ENCODE data around the gene RNF13. TPM values are rescaled to one million over a fixed set of nuclear protein-coding genes. Genes with fewer than 3 reads are reported as not detected.

The RNF13 gene
- total and polyA plus RNA-seq, 2 donors (not counting 3 experiments of a cell fraction or from before 2014, with no cell fraction given): 16.4 to 27.1 TPM

DNA sequence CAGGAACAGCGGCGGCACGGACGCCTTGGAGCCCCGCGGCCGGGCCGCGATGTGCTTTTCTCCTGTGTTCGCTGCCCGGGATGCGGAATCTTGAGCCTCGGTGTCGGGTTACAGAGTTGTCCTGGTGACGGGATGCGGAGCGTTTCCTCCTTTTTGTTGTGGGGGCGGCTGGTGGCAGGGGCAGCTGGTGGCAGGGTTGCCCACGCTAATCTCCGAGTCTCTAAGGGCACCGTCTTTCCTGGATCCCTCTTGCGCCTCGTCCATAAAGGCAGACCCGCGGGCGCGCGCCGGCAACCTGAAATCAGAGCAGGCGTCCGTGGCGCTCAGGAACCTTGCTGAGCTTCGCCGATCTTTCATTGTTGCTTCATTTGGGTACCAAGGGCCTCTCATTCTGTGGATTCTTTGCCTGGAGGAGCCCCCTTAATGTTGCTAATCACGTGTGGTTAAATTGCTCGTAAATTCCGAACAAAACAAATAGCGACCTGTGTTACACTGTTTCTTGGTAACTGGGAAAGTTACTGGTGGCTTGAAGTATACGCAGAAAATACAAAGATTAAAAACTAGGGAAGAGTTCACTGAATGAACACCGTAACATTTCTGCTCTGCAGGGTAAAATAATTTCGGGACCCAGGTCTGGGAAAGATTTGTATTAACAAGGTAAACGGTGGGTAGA is 158.5 kb downstream of the RNF13 start:
- Histone ChIP-seq H4K20me1 (replicated peaks; ENCODE audit: control insufficient read depth, extremely low read depth, insufficient read depth, low read length) (peaks cover 2% of the 10 kb centered on the region), H3K36me3 (ENCODE audit: control insufficient read depth in 2 of 2, extremely low read depth in 1 of 2, insufficient read depth in 2 of 2, low read length in 2 of 2) (peaks cover 0 to 3% of the 10 kb centered on the region in 2 experiments), H3K4me1 (ENCODE audit: control insufficient read depth, extremely low read depth, insufficient read depth, low read length) (peaks cover 27% of the 10 kb centered on the region), H3K4me2 (ENCODE audit: insufficient read depth, low read length) (peak overlapping the region; percentile 94), H3K27me3 (ENCODE audit: control insufficient read depth in 2 of 2, insufficient read depth in 2 of 2, low read length in 2 of 2) (peaks cover 0 to 3% of the 10 kb centered on the region in 2 experiments), H3K27ac (ENCODE audit: insufficient read depth, low read depth, low read length) (peak overlapping the region; percentile 62), H2AFZ (ENCODE audit: low read depth, low read length) (peak overlapping the region; percentile 88), H3K9ac (replicated peaks; ENCODE audit: extremely low read depth, insufficient read depth, low read length) (peak overlapping the region; percentile 62), H3K9me1 (replicated peaks; ENCODE audit: control insufficient read depth, extremely low read depth, insufficient read depth, low read length) (no peaks in the 10 kb centered on the region), H3K9me3 (replicated peaks; ENCODE audit: control insufficient read depth, insufficient read depth, low read length) (no peaks in the 10 kb centered on the region), H3K4me3 (replicated peaks in 1 of 3; ENCODE audit: insufficient read depth in 1 of 3, low read depth in 1 of 3, low read length in 3 of 3) (peak overlapping the region; percentile 60 to 88 (median 62)), H3K79me2 (ENCODE audit: control insufficient read depth, insufficient read depth, low read length) (peaks cover 37% of the 10 kb centered on the region)
- dilution Hi-C loops (cut with MboI; ENCODE audit: extremely low pct_ligation_motif_present, low sequenced_read_pairs): no loop called here
- intact Hi-C loops (cut with micrococcal nuclease): loop anchor here (1.0 to 10.0 kb wide), 5 partner anchors 34 to 1457 kb away; partner anchors contain the start of genes ERICH6 and RNF13
- DNase-seq (ENCODE audit: low read depth, low spot score): peak; percentile 75
- FAIRE-seq: no peak
- BruUV-seq (replicated peaks): TSS peak; percentile 10
- ChIA-PET CTCF (interaction anchor here (0.5 to 3.0 kb wide), 8 partner anchors 16 to 524 kb away, joined by 3 to 14 read pairs (median 3); no protein-coding TSS in a partner anchor), POLR2A (interaction anchor here (1.0 kb wide), 1 partner anchor 10 kb away, joined by 4 read pairs; no protein-coding TSS in a partner anchor)
- TF ChIP-seq POLR2A (IDR thresholded peaks at IDR 0.05; ENCODE audit: low read depth, low read length) (peak; percentile 25), POLR2AphosphoS5 (IDR thresholded peaks at IDR 0.05; ENCODE audit: insufficient read depth, low read depth, low read length) (no peak)

- Histone ChIP-seq H3K27me3 (ENCODE audit: control insufficient read depth in 2 of 2, insufficient read depth in 2 of 2, low read length in 2 of 2) (peaks cover 0 to 3% of the 10 kb centered on the region in 2 experiments), H3K27ac (ENCODE audit: insufficient read depth, low read depth, low read length) (no peak overlapping the region), H3K9me3 (replicated peaks; ENCODE audit: control insufficient read depth, insufficient read depth, low read length) (no peaks in the 10 kb centered on the region), H3K4me2 (ENCODE audit: insufficient read depth, low read length) (no peak overlapping the region), H3K36me3 (ENCODE audit: control insufficient read depth in 2 of 2, extremely low read depth in 1 of 2, insufficient read depth in 2 of 2, low read length in 2 of 2) (no peaks in the 10 kb centered on the region), H3K9me1 (replicated peaks; ENCODE audit: control insufficient read depth, extremely low read depth, insufficient read depth, low read length) (no peaks in the 10 kb centered on the region), H3K4me3 (replicated peaks in 1 of 3; ENCODE audit: insufficient read depth in 1 of 3, low read depth in 1 of 3, low read length in 3 of 3) (no peak overlapping the region), H3K4me1 (ENCODE audit: control insufficient read depth, extremely low read depth, insufficient read depth, low read length) (peaks cover 8% of the 10 kb centered on the region), H3K79me2 (ENCODE audit: control insufficient read depth, insufficient read depth, low read length) (no peaks in the 10 kb centered on the region), H2AFZ (ENCODE audit: low read depth, low read length) (no peak overlapping the region), H3K9ac (replicated peaks; ENCODE audit: extremely low read depth, insufficient read depth, low read length) (no peak overlapping the region), H4K20me1 (replicated peaks; ENCODE audit: control insufficient read depth, extremely low read depth, insufficient read depth, low read length) (no peaks in the 10 kb centered on the region)
- DNase-seq (ENCODE audit: low read depth, low spot score) (no peak), FAIRE-seq (no peak)
- intact Hi-C loops (cut with micrococcal nuclease): loop anchor here (10.0 kb wide), 1 partner anchor 1461 kb away; no protein-coding TSS in a partner anchor
- ChIA-PET POLR2A (no interaction called here), CTCF (interaction anchor here (0.7 to 1.4 kb wide), 2 partner anchors 96 to 202 kb away, joined by 3 to 5 read pairs; no protein-coding TSS in a partner anchor)
- BruUV-seq (replicated peaks): no TSS peak
- TF ChIP-seq EZH2 (IDR thresholded peaks at IDR 0.05; ENCODE audit: borderline replicate concordance, low read depth, low read length, severe bottlenecking): no peak
- TF ChIP-seq JUN (IDR thresholded peaks at IDR 0.05; ENCODE audit: borderline replicate concordance, insufficient read depth, insufficient read length, low read depth): no peak
- TF ChIP-seq, protein P1, sequence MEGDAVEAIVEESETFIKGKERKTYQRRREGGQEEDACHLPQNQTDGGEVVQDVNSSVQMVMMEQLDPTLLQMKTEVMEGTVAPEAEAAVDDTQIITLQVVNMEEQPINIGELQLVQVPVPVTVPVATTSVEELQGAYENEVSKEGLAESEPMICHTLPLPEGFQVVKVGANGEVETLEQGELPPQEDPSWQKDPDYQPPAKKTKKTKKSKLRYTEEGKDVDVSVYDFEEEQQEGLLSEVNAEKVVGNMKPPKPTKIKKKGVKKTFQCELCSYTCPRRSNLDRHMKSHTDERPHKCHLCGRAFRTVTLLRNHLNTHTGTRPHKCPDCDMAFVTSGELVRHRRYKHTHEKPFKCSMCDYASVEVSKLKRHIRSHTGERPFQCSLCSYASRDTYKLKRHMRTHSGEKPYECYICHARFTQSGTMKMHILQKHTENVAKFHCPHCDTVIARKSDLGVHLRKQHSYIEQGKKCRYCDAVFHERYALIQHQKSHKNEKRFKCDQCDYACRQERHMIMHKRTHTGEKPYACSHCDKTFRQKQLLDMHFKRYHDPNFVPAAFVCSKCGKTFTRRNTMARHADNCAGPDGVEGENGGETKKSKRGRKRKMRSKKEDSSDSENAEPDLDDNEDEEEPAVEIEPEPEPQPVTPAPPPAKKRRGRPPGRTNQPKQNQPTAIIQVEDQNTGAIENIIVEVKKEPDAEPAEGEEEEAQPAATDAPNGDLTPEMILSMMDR (IDR thresholded peaks at IDR 0.05; ENCODE audit: extremely low read depth in 1 of 2, insufficient read depth in 1 of 2, low read depth in 1 of 2, low read length in 2 of 2): no peak
- TF ChIP-seq FOS (IDR thresholded peaks at IDR 0.05; ENCODE audit: borderline replicate concordance, insufficient read depth, low read length): no peak
- no peak for TF ChIP-seq GATA2 (IDR thresholded peaks at IDR 0.05; ENCODE audit: insufficient read depth, insufficient read length, low read depth, low read length)
- no peak for TF ChIP-seq POLR2A (IDR thresholded peaks at IDR 0.05; ENCODE audit: low read depth, low read length)
- no peak for TF ChIP-seq MYC (IDR thresholded peaks at IDR 0.05; ENCODE audit: low read depth, low read length)
- no peak for TF ChIP-seq POLR2AphosphoS5 (IDR thresholded peaks at IDR 0.05; ENCODE audit: insufficient read depth, low read depth, low read length)
- TF ChIP-seq, protein P2, sequence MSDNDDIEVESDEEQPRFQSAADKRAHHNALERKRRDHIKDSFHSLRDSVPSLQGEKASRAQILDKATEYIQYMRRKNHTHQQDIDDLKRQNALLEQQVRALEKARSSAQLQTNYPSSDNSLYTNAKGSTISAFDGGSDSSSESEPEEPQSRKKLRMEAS (IDR thresholded peaks at IDR 0.05; ENCODE audit: insufficient read depth, insufficient read length): no peak
- dilution Hi-C loops (cut with MboI; ENCODE audit: extremely low pct_ligation_motif_present, low sequenced_read_pairs): no loop called here
Observed at GRCh38 chr3:149975919-149976318, 162.9 kb downstream of the RNF13 start.

Data from endothelial cell of umbilical vein (primary cell).